ENCODE results near the gene RNF32.

Gene RNF32

GRCh38 chr7:156668130-156668741, 27.7 kb downstream of the RNF32 start:
- DNase-seq (ENCODE audit: extremely low read depth, insufficient read length) = no peak
- no peak for TF ChIP-seq CTCF (IDR thresholded peaks at IDR 0.05; ENCODE audit: insufficient read depth, low read length, poor library complexity, severe bottlenecking)
- Histone ChIP-seq H3K4me3 (replicated peaks; ENCODE audit: low read depth, low read length) (no peak overlapping the region), H3K27me3 (replicated peaks; ENCODE audit: control insufficient read depth, insufficient read depth, low read length) (no peaks in the 10 kb centered on the region), H3K36me3 (ENCODE audit: control insufficient read depth, insufficient read depth, low read length) (no peaks in the 10 kb centered on the region; the same call in 1 of the 2 replicates)

GRCh38 chr7:156669035-156669828, 28.7 kb downstream of the RNF32 start:
- no peak for TF ChIP-seq CTCF (IDR thresholded peaks at IDR 0.05; ENCODE audit: insufficient read depth, low read length, poor library complexity, severe bottlenecking)
- H3K36me3 ChIP-seq (ENCODE audit: control insufficient read depth, insufficient read depth, low read length) = no peaks in the 10 kb centered on the region; the same call in 1 of the 2 replicates
- no peak for DNase-seq (ENCODE audit: extremely low read depth, insufficient read length)

GRCh38 chr7:156673454-156673853, 32.9 kb downstream of the RNF32 start:
- H3K4me3 ChIP-seq (replicated peaks; ENCODE audit: low read depth, low read length) = no peak overlapping the region
- H3K27me3 ChIP-seq (replicated peaks; ENCODE audit: control insufficient read depth, insufficient read depth, low read length) = no peaks in the 10 kb centered on the region
- TF ChIP-seq CTCF (IDR thresholded peaks at IDR 0.05; ENCODE audit: insufficient read depth, low read length, poor library complexity, severe bottlenecking) = no peak
- peaks cover 5% of the 10 kb centered on the region for H3K36me3 ChIP-seq (ENCODE audit: control insufficient read depth, insufficient read depth, low read length)
- no peak for DNase-seq (ENCODE audit: extremely low read depth, insufficient read length)

More at GRCh38 chr7:156669035-156669828, 28.7 kb downstream of the RNF32 start:
- Histone ChIP-seq H3K27me3 (replicated peaks; ENCODE audit: control insufficient read depth, insufficient read depth, low read length) (no peaks in the 10 kb centered on the region), H3K4me3 (replicated peaks; ENCODE audit: low read depth, low read length) (no peak overlapping the region)

- Histone ChIP-seq H3K36me3 (ENCODE audit: control insufficient read depth, insufficient read depth, low read length) (peaks cover 5% of the 10 kb centered on the region), H3K4me3 (replicated peaks; ENCODE audit: low read depth, low read length) (no peak overlapping the region), H3K27me3 (replicated peaks; ENCODE audit: control insufficient read depth, insufficient read depth, low read length) (no peaks in the 10 kb centered on the region)
- TF ChIP-seq CTCF (IDR thresholded peaks at IDR 0.05; ENCODE audit: insufficient read depth, low read length, poor library complexity, severe bottlenecking) = no peak
- no peak for DNase-seq (ENCODE audit: extremely low read depth, insufficient read length)
Observed at GRCh38 chr7:156673902-156674301, 33.3 kb downstream of the RNF32 start.

GRCh38 chr7:156675721-156676120, 35.1 kb downstream of the RNF32 start:
- Histone ChIP-seq H3K27me3 (replicated peaks; ENCODE audit: control insufficient read depth, insufficient read depth, low read length) (no peaks in the 10 kb centered on the region), H3K36me3 (ENCODE audit: control insufficient read depth, insufficient read depth, low read length) (peaks cover 5% of the 10 kb centered on the region), H3K4me3 (replicated peaks; ENCODE audit: low read depth, low read length) (no peak overlapping the region)
- DNase-seq (ENCODE audit: extremely low read depth, insufficient read length) = no peak
- no peak for TF ChIP-seq CTCF (IDR thresholded peaks at IDR 0.05; ENCODE audit: insufficient read depth, low read length, poor library complexity, severe bottlenecking)
